Measurements from ENCODE around the gene ACSBG1.
A peak's percentile ranks its signal among the peaks of the same experiment; 100 is the strongest.

The ACSBG1 gene, protein sequence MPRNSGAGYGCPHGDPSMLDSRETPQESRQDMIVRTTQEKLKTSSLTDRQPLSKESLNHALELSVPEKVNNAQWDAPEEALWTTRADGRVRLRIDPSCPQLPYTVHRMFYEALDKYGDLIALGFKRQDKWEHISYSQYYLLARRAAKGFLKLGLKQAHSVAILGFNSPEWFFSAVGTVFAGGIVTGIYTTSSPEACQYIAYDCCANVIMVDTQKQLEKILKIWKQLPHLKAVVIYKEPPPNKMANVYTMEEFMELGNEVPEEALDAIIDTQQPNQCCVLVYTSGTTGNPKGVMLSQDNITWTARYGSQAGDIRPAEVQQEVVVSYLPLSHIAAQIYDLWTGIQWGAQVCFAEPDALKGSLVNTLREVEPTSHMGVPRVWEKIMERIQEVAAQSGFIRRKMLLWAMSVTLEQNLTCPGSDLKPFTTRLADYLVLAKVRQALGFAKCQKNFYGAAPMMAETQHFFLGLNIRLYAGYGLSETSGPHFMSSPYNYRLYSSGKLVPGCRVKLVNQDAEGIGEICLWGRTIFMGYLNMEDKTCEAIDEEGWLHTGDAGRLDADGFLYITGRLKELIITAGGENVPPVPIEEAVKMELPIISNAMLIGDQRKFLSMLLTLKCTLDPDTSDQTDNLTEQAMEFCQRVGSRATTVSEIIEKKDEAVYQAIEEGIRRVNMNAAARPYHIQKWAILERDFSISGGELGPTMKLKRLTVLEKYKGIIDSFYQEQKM

DNA sequence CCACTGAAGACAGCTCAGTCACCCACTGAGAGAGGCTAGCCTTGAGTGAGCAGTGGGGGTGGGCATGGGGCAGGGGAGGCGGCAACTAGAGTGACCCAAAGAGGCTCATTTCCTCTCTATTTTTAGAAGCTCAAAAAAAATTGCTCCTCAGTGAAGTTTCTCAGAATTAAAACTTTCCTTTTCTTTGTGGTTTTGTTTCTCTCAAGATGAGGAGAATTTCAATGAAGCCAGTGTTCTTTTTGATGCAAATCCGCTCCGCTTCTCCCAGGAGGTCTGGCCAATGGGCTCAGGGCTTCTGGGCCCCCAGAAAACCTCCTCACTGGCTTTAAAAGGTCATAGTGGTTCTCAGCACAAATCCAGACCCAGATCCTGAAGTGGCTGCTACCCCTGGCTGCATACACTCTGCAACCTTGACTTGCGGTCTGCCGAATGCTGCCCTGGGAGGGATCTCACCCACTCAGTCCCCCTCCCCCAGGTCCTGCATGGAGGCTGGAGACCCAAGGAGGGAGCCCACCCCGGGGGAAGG, at the start of gene ACSBG1:
TSS of gene ACSBG1 (minus strand) at position 51 of the 526 bp plus-strand sequence. CDS start 64 bp downstream, outside the sequence.
- no peak for DNase-seq

DNA sequence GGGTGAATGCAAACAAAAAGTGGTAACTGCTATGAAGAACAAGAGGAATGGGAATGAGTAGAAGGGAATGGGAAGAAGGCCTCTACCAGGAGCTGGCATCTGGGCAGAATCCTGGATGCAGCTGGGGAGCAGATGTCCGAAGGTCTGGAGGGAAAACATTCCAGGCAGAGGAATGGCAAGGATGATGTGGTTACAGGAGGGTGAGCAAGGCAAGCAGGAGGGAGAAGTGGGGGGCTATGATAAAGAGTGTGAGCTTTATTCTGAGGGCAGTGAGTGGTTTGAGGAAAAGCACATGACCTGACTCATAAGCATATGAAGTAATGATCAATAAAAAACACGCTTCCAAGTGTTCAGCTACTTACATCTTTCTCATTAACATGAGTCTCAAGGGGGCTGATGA, 48.0 kb upstream of the ACSBG1 start:
- no peak for DNase-seq

DNA sequence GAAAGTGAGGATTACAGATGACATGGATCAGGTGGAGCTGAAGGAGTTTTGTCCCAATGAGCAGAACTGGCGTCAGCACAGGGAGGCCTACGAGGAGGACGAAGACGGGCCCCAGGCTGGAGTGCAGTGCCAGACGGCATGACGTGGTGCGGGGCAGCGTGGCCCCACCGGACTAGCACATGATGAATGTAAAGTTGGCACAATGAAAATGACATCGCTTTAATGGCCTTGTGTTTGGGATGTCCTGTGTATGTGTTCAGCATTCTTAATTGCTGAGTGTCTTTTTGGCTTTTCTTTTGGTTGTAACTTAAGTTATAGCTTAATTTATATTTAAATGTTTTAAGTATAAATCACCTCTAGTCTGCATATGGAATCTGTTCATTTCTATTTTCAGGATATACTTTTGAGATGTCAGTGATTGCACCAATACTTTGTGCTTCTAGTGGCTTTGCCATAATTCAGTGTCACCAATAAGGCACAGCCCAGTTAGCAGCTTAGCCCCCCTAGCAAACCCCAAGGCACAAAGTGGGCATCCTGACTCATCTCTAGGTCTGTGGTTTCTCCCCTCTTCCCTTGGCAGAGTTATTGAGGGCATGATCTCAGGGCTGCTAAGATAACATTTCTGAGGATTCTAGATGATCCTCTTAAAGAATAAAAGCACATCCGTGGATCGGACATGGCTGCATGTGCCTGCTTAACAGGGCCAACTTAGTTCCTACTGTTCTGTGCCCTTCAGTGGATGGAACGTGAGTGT, 46.1 kb upstream of the ACSBG1 start:
- DNase-seq = no peak

DNA sequence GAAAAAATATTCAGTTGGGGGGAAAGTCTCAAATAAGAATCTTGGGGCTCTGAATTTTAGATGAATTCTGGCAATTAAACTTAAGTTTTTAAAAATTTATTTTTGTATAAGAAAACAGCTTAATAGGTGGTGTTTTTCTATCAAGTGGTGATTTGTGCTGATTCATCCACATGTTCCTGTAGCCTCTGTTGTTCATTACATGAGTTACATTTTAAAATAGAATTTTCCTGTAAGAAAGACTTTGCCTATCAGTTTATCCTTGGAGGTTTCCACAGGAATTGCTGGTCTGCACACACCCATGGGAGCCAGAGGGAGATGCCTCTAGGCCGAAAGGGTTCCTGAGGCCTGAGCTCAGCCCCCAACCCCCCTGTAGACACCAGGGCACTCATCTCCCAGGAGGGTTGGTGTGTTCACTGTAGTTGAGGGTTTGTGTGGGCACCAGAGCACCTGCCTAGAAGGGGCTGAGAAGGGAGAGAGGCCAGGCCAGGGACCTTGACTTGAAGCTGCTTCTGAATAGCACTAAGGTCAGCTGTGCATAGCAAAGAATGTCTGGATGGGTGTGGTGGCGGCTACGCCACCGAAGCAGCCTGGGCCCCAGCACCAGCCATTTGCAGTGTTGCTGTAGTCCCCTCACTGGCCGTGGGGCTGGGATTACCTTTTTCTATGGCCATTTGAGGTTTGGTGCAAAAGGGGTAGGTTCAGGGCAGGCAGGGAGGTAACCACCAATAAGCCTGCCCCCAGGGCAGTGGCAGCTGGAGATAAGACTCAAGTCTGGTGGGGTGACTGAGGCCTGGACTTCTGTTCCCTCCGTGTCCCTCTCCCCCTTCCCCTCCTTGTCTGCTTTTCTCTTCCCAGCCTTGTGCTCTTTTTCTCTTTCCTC, 41.9 kb upstream of the ACSBG1 start:
- DNase-seq = no peak

DNA sequence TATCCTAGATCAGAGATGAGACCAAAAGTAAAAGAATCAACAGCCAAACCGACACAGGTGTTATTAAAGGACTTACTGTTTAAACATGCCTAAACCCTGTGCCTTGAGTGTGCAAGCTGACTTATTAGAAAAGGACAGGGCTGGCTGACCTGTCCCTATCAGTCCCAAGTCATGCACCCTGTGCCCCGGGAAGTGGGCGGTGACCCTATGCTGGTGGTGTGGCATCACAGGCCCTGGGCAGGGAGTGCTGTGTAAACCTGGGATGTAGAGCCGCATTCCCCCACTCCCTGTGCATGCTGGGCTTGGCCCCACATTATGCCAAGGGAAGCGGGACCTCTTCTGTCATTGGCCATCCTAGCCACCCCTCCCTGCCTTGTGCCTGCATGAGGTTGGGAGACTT, 40.6 kb upstream of the ACSBG1 start:
- no peak for DNase-seq

DNA sequence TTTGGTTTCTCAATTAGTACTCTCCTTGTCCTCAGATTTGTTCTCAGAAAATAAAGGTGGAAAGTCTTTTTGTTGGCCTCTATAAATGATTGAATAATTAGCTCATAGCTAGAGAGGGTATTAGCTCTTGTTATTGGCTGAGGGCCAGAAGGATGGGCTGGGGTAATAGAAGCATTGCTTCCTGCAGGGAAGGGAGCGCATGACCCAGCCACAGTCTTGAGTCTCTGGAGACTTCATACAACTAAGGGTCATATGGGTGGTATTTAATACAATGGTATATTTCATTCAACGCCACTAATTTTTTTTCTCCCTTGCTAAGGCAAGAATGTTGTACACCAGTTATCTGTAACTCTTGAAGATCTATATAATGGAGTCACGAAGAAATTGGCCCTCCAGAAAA, 38.4 kb upstream of the ACSBG1 start:
- DNase-seq = no peak

DNA sequence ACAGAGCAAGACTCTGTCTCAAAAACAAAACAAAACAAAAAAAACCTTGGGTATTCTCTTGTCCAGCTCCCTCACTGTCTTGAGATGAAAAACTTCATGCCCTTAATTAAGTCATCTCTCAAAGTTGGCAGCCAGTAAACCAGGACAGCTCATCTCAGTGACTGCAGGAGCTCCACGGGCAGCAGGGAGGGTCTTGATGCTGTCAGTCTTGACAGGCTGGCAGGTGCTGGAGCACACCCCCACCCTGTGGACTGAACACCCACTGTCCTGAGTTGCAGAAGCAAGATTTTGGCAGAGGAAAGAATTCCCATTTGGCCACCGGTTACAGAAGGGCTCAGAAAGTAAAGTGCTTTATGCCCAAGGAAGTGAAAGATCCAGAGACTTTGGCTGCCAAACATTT, 38.0 kb upstream of the ACSBG1 start:
- DNase-seq = no peak

DNA sequence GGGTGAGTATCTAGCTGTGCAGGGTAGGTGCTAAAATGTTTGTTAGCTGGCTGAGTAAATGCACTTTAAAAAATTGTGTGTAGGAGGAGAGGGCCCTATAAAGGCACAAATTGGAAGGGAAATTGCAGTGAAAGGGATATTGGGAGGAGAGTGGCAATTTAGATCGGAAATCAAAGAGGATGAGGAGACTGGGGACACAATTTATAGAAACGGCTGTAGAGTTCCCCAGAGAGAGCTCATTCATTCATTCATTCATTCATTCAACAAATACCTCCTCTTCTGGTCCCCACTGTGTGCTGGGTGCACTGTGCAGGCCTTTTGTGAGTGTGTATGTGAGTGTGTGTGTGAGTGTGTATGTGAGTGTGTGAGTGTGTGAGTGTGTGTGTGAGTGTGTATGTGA, 32.4 kb upstream of the ACSBG1 start:
- no peak for DNase-seq

DNA sequence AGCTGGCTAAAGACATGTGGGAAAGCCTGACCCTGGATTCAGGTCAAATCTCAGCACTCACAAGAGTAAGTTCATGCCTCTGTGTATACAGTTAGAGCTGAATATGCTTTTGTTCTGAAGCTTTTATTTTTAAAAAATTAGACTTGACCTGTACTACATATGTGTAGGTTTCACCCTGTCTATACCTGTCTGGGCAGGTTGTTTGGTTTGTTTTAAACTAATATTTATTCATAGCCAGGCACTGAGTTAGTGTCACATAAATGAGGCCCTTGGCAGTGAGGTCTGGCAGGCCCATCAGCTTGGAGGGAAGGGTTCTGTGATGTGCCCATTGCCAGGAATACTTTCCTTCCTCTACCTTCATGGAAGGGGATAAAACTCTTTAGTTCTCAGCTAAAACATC, 31.9 kb upstream of the ACSBG1 start:
- DNase-seq = no peak

DNA sequence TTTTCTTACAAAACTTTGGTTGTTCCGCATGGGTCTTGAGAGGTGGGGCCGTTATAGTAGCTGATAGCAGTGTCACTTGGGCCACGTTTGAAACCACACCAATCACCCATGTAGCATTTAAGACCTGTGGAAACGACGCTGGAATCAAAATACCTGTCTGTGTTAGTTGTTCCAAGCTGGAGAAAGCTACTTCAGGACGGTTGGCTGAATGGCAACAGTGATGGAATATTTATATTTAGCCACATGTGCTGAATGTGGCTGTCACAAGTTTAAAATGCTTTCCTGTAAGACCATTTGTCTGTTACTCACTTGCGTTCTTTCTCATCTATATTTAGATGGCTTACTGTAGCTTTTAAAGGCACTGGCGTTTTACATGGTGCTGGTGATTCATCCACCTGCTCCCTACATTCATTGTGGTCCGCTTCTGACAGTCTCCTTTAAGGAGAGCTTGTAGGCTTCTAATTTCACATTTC, 31.4 kb upstream of the ACSBG1 start:
- DNase-seq = no peak

DNA sequence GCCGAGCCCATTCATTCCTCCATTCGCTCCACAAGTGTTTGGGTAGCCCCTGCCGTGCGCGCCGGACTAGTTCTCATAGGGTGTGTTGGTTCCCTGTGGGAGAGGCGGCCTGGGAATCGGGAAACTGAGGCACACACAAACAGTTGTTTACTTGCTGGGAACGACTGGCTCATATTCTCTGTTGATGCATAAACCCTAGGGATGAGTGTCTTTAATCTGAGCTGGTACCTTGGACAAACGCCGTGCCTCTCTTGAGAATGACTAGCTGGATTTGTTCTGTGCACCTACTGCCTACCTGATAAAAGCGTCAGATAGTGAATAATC, 30.7 kb upstream of the ACSBG1 start:
- DNase-seq = no peak

DNA sequence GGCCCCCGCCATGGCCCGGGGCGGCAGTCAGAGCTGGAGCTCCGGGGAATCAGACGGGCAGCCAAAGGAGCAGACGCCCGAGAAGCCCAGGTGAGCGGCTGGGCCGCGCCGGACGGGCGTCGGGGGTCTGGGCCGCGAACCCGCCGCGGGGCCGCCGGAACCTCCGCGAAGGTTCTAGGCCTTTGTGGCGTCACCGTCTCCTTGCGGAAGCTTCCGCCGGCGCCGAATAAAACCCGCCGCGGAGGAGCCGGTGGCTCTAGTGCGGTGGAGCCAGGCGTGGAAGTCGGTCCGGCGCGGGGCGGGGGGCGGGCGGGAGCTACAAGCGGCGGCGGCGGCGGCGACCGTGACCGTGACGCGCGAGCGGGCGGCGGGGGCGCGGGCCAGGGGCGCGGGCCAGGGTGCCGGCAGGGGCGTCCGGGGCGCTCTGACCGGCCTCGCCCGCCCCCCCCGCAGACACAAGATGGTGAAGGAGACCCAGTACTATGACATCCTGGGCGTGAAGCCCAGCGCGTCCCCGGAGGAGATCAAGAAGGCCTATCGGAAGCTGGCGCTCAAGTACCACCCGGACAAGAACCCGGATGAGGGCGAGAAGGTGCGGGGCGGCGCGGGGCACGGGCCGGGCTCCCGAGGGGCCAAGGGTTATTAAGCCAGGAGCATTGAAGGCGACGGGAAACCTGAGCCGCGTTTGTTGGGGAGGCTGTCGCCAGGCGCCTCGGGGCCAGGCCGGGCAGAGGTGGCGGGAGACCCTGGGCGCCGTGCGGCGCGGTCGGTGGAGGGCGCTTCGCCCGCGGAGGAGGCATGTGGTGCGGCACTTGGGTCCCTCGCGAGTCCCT, 30.2 kb upstream of the ACSBG1 start, which contains the start of gene DNAJA4:
TSS of gene DNAJA4 (plus strand) at position 259 of the 833 bp plus-strand sequence. CDS start at position 461, 202 bp downstream.
- DNase-seq = peak; percentile 71

DNA sequence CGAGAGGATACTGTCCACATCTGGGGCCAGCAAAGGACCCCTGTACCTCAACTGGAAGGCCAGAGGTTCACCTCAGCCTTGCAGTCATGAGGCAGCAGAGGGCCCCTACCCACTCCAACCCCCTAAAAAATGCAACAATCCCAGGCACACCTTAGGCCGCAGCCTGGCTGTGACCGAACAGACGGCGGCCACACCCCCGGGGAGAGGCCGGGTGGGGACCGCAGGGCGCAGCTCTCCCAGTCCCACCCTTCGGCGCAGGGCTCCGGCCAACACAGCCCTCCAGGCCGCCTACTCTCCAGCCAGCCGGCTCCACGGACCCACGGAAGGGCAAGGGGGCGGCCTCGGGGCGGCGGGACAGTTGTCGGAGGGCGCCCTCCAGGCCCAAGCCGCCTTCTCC, 29.5 kb upstream of the ACSBG1 start:
- no peak for DNase-seq

DNA sequence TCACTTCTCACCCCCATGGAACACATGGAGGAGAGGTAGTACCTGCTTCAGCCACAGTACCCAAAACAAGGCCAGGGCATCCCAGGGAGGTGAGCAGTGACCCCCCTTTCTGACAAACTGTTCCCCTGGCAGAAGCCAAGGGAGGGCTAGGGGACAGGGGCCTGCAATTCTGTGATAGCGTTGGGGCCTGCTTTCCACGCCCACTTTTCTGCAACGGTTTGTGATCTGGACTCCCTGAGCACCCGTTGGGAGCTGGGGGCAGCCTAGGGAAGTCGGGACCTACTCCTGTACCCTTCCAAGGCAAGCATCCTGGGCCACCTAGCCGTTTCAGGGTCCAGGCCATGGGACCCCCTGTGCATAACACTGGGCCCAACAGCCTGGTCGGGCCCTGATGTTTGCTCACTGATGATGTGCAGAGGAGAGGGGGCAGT, 29.0 kb upstream of the ACSBG1 start:
- no peak for DNase-seq

DNA sequence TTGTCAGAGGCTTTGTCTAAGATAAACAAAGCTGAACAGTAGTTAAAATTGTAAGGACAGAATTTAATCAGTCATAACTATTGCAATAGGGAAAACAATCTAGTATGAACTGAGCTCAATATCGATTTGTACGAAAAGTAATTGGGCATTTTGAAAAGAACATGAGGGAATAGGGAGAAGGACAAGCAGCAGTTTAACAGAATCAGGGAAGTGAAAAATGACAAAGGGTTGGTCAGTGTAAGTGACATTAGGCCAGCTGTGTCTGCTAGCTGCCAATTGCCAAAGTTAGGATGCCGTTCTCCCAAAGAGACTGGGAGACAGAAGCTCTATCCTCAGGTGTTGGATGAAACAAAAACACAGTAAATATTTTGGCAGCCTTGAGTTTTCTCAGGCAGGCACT, 26.7 kb upstream of the ACSBG1 start:
- no peak for DNase-seq

DNA sequence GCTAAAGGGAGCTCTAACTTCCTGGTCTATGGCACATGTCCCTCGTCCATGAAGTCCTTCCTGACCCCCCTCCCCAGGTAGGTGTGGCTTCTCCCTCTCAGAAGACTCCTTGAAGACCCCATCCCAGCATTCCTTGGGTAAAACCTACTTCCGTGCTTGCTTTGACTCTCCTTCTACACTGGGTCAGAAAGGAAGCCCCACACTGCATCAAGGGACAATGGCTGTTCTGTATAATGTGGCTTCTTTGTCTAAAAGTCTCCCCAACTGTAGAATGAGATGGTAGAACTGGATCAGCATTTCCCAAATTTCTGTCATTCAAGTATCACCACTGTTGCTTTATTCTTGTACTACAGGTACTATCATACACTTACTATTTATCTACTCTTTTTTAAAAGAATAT, 26.1 kb upstream of the ACSBG1 start:
- DNase-seq = no peak

DNA sequence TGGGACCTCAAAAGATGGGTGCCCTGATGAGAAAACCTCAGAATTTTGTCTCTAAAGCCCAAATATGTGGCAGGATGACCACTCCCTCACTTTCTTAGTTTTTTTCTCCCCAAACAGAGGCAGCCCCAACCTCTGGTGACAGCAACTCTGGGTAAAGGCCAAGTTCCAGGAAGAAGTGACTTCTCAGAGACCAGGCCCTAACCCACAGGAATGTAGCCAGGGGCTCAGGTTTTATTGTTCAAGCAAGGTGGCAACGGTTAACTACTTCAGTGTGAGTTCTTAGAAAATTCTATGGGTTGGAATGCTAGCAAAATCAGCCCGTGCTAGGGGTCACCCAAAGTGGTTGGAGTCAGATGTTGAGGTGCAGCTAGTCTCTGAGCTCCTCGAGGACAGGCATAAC, 24.9 kb upstream of the ACSBG1 start:
- DNase-seq = no peak

DNA sequence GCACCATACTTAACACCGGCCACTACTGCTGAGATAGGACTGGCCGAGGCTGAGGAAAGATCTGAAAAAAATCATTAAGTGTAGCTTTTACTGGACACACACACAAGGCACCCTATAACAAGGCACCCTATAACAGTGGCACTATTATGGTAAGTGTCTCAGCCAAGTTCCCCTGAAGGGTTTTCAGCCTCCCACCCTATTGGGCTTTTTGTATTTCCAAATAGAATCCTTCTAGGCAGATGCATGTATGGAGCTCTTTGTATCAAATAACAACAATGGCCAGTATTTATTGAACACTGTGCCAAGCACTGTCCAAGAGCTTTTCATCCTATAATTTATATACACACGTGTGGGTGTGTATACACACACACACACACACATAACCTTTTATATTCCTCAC, 23.3 kb upstream of the ACSBG1 start:
- DNase-seq = no peak

DNA sequence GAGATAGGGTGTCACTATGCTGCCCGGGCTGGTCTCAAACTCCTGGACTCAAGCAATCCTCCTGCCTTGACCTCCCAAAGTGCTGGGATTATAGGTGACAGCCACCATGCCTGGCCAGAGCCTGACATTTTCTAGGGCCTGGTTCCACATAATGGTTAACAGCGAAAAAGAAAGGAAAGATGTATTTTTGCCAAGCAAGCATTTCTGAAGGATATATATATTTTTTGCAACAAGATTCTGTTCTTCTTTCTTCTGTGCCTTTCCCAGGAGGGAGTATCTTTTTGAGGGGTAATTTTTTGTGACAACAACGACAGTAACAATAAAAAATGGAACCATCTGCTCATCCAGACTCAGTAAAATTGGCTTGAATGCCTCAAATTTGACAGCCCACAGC, 21.7 kb upstream of the ACSBG1 start:
- no peak for DNase-seq

DNA sequence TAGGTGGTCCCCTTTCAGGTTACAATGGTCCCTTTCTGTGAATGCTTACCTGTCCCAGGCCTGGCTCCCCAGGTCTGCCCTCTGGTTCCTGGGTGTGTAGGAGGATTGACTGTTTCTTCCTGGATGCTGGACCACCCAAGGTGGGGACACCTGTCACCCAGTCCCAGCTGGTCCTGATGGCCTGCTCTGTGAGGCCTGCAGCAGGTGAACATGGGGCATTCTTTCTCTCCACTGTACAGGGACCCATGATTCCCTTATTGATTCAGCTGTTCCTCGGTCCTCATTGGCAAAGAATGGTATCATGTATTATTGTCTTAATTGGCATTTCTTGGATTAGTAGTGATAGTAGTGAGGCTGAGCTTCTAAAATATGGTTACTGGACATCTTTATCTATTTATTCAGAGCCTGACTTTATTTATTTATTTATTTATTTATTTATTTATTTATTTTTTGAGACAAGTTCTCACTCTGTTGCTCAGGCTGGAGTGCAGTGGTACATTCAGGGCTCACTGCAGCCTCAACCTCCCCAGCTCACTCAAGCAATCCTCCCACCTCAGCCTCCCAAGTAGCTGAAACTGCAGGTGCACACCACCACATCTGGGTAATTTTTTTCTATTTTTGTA, 21.2 kb upstream of the ACSBG1 start:
- no peak for DNase-seq

DNA sequence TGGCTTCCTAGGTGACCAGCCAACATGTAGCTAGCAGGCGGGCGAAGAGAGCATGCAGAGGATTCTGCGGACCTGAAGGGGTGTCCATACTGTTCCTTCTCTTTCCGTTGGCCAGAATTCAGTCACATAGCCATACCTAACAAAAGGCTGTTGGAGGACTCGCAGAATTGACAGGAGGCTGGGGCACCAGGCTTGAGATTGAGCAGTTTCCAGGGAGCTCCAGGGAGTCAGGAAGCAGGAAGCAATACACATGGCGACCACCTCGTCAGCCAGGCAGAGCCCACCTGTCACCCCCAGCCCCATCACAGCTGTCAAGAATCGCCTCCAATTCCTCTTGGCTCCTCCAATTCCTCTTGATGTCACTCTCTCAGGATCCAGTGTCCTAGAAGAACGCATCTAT, 16.8 kb upstream of the ACSBG1 start:
- no peak for DNase-seq

Measured in right hindlimb (tissue), 1 donor.